IgD-negative memory B cell (primary cell): ENCODE data around the gene HOXB13. TPM values are rescaled to one million over a fixed set of nuclear protein-coding genes. Genes with fewer than 3 reads are reported as not detected.

ENCODE experiments used
- H3K27ac Mint-ChIP-seq, 3 donors: one replicate each; pipeline ENCODE4 v1.8.0; 2020 to 2022; ENCODE audit warnings: mild to moderate bottlenecking in 3 of 3, mixed read lengths in 3 of 3, moderate library complexity in 1 of 3
- H3K27me3 Mint-ChIP-seq: one replicate; pipeline ENCODE4 v1.8.0; 2021; ENCODE audit warnings: mixed read lengths
- H3K36me3 Mint-ChIP-seq: one replicate; pipeline ENCODE4 v1.8.0; 2020; ENCODE audit warnings: mild to moderate bottlenecking, mixed read lengths
- H3K4me1 Mint-ChIP-seq, 3 donors: one replicate each; pipeline ENCODE4 v1.8.0; 2020 to 2022; ENCODE audit warnings: mixed read lengths in 3 of 3, mild to moderate bottlenecking in 1 of 3
- H3K4me3 Mint-ChIP-seq, 4 donors: one replicate each; pipeline ENCODE4 v1.8.0; 2020 to 2022; ENCODE audit warnings: mild to moderate bottlenecking in 4 of 4, mixed read lengths in 4 of 4, moderate library complexity in 3 of 4
- H3K9me3 Mint-ChIP-seq, 3 donors: one replicate each; pipeline ENCODE4 v1.8.0; 2020 to 2021; ENCODE audit warnings: mixed read lengths in 3 of 3, mild to moderate bottlenecking in 1 of 3
- polyA plus RNA-seq: library from polyadenylated mRNA; unstranded; fragments of 300-500 nt; fragmentation: Illumina TruSeq; gene quantifications from one replicate; pipeline ENCODE4 v1.2.3, GENCODE V29; 2021

Gene HOXB13
- polyA plus RNA-seq = not detected

DNA sequence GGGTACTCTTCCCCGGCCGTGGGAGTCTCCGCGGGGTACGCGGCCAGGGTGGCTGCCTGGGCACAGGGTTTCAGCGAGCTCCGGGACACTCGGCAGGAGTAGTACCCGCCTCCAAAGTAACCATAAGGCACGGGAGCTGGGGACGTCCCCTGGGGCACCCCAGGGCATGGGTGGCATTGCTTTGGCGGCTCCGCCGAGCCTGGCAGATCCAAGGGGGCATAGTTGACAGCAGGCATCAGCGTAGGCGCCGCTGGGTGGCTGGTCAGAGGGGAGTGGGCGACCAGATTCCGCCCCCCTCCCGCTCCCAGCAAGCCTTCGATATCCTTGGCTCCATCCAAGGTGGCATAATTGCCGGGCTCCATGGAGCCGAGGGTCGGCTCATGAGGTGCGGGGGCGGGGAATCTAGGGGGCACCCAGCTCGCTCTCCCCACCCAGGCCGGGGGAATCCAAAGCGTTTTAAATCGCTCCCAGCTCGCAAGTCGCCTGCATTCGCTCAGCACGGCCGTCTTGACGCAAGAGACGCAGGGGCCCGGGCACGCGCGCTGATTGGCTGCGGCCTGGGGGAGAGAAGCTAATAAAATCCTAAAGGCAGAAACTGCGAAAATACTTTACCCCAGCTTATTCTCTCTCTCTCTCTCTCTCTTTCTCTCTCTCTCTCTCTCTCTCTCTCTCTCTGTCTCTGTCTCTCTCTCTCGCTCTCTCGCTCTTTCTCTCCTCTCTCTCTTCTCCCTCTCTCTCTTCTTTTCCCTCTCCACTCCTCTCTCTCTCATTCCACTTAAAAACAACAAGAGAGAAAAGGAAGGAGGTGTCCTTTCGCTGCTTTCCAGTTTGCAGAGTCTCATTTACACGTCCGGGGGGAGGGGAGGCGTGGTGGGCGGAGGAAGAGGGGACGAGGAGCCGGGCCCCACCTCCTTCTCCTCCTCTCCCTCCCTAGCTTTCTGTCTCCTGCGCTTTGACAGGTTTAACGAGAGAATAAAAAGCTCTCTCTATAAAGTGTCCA is at the start of gene HOXB13:
Gene HOXB13, minus strand, starts transcription at position 519 of the 1,000 bp plus-strand sequence. Its CDS starts 157 bp downstream, at position 362.
- Mint-ChIP-seq H3K9me3 (peaks cover 0 to 8% (median 0%) of the 10 kb centered on the region in 3 donors), H3K4me1 (peaks cover 14 to 24% (median 16%) of the 10 kb centered on the region in 3 donors), H3K27ac (peak within 1 kb of the TSS; percentile 36 to 92 (median 53)), H3K4me3 (peak within 1 kb of the TSS in 2 of 4 donors; percentile 55 to 63), H3K27me3 (peaks cover 80% of the 10 kb centered on the region), H3K36me3 (no peaks in the 10 kb centered on the region)

DNA sequence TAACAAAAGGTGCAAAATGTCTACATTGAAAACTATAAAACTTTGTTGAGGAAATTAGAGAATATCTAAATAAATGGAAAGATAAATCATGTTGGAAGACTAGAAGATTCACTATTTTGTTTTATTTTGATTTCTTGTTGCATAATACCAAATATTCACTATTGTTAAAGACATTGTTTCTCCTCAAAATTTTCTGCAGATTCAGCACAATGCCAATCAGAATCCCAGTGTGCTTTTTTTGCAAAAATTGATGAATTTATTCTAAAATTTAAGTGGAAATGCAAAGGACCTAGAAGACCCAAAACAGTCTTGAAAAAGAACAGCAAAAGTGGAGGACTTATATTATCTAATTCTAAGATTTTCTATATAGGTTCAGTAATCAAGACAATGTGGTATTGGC is 48.1 kb upstream of the HOXB13 start:
- H3K27ac Mint-ChIP-seq = no peak overlapping the region
- H3K9me3 Mint-ChIP-seq = peaks cover 0 to 2% (median 0%) of the 10 kb centered on the region in 3 donors
- peaks cover 2% of the 10 kb centered on the region for H3K36me3 Mint-ChIP-seq
- peaks cover 21% of the 10 kb centered on the region for H3K27me3 Mint-ChIP-seq
- H3K4me3 Mint-ChIP-seq = no peak overlapping the region
- H3K4me1 Mint-ChIP-seq = peaks cover 0 to 1% (median 0%) of the 10 kb centered on the region in 3 donors

DNA sequence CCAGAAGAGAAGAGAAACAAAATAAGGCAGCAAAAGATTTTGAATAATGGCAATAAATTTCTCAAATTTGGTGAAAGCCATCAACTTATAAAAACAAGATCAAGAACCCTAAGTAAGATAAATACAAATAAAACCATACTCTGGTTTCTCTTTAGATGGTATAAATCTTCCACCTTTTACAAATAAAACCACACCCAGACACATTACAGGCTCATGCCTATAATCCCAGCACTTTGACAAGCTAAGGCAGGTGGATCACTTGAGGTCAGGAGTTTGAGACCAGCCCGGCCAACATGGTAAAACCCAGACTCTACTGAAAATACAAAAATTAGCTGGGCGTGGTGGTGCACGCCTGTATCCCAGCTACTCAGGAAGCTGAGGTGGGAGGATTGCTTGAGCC is 44.7 kb upstream of the HOXB13 start:
- H3K4me3 Mint-ChIP-seq = no peak overlapping the region
- H3K27ac Mint-ChIP-seq = no peak overlapping the region
- peaks cover 32% of the 10 kb centered on the region for H3K27me3 Mint-ChIP-seq
- H3K4me1 Mint-ChIP-seq = peaks cover 0 to 1% (median 0%) of the 10 kb centered on the region in 3 donors
- peaks cover 3% of the 10 kb centered on the region for H3K36me3 Mint-ChIP-seq
- no peaks in the 10 kb centered on the region for H3K9me3 Mint-ChIP-seq

DNA sequence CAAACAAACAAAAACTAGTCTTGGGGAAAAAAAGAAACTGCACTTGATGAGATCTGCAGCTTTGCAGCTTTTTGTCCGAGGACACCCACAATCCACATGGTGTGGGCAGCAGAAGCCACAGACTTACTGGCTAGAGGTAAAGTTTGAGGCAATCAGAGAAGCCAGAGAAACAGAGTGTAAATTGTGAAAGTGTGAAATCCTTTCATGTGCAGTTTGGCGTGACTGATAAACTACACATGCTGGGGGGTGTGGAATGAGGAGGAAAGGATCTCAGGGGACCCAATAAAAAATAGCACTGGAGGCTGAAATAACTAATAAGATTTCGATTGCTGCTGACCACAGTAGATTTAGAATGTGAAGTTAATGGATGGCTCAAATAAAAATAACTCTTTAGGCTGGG is 42.4 kb upstream of the HOXB13 start:
- Mint-ChIP-seq H3K4me1 (peaks cover 0 to 1% (median 0%) of the 10 kb centered on the region in 3 donors), H3K4me3 (no peak overlapping the region), H3K27me3 (peaks cover 34% of the 10 kb centered on the region), H3K36me3 (peaks cover 3% of the 10 kb centered on the region), H3K9me3 (no peaks in the 10 kb centered on the region), H3K27ac (no peak overlapping the region)

DNA sequence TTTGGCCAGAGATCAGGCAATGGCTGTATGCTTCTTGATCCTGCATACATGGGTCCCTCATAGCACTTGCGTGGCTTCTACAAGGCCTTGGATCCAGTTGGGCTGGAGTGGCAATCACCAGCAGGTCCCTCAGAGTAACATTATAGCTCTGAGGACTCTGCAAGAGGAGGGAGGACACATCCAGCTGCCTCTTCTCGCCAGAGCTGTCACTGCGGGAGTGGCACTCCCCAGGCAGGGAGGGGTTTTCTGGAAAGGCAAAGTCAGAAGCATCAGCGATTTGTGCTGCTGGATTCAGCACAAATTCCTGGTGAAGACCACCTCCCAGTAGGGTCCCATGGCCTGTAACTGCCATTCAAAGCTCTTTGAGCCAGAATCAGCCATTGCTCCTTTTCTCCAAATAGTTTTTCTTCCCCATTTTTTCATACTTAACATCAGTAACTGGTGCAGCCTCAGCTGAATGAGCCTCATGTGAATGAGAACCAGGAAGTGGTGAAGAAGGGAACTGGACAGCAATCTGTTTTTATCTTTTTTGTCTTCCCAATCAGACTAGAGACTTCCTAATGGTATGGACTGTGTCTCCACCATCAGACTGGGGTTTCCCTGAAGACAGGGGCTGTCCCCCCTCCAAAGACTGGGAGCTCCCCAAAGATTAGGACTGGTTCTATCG is 40.6 kb upstream of the HOXB13 start:
- Mint-ChIP-seq H3K4me3 (no peak overlapping the region), H3K27me3 (peaks cover 32% of the 10 kb centered on the region), H3K36me3 (peaks cover 1% of the 10 kb centered on the region), H3K9me3 (no peaks in the 10 kb centered on the region), H3K27ac (no peak overlapping the region), H3K4me1 (peaks cover 0 to 1% (median 0%) of the 10 kb centered on the region in 3 donors)

DNA sequence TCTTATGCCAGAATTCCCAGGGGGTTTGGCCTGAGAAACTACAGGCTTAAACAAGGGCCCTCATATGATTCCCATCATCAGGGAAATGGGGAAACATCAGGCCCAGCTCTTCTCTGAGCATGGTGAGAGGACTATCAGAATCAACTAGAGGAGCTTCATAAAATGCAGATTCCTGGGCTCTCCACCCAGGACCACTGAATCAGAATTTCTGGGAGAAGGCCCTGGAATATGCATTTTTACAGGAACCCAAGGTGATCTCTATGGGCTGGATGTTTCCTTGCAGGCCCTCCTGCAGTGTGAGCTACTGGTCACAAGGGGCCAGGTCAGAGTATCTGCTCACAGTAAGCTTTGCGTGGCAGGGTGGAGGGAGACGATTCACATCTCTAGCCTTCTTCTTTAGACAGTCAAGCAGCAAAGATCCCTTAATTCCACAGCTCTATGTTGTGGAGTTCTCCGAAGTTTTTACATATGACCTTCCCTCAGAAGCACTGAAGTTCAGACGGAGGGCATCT is 38.8 kb upstream of the HOXB13 start:
- H3K36me3 Mint-ChIP-seq = peaks cover 1% of the 10 kb centered on the region

DNA sequence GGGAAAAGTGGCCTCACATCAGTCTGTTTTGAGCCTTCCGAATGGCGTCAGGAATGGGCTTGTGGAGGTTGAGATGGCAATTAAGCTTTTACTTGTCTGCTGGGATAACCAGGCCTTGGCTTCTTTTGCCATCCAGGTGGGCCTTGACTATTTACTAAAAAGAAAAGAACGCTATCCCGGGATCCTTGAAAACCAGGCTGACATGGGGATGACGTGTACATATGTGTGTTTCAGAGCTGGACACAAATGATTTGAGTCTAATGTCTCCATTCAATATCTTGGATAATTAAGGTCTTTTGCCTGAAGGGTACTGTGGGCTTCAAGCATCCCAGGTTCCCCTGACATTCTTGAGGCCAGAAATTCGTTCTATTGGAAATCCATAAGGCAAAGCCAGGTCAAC is 32.6 kb upstream of the HOXB13 start:
- H3K4me3 Mint-ChIP-seq = no peak overlapping the region
- peaks cover 59% of the 10 kb centered on the region for H3K27me3 Mint-ChIP-seq
- H3K9me3 Mint-ChIP-seq = peaks cover 0 to 5% (median 0%) of the 10 kb centered on the region in 3 donors
- peaks cover 0 to 4% (median 0%) of the 10 kb centered on the region in 3 donors for H3K4me1 Mint-ChIP-seq
- no peak overlapping the region for H3K27ac Mint-ChIP-seq
- H3K36me3 Mint-ChIP-seq = no peaks in the 10 kb centered on the region

More for the DNA sequence above, 38.8 kb upstream of the HOXB13 start:
- H3K27me3 Mint-ChIP-seq = peaks cover 40% of the 10 kb centered on the region
- H3K4me1 Mint-ChIP-seq = no peaks in the 10 kb centered on the region
- H3K27ac Mint-ChIP-seq = no peak overlapping the region
- peaks cover 0 to 2% (median 0%) of the 10 kb centered on the region in 3 donors for H3K9me3 Mint-ChIP-seq
- H3K4me3 Mint-ChIP-seq = no peak overlapping the region

DNA sequence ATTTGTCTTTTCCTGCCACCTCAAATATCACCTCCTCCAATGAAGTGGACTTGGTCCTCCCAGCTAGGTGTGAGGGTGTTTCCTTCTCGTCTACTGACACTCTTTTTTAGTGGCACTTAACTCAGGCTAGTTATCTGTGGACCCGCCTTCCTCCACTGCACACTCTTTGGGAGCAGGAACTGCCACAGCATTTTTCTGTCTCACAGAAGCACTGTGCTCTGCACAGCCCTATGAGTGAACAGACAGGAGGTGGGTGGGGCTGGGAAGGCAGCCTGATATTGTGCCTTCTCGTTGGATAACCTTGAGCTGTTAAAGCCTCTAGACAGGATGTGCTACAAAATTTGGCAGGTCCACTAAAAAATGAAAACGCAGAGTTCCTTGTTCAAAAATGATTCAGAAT is 31.9 kb upstream of the HOXB13 start:
- H3K27ac Mint-ChIP-seq = no peak overlapping the region
- H3K36me3 Mint-ChIP-seq = no peaks in the 10 kb centered on the region
- H3K27me3 Mint-ChIP-seq = peaks cover 60% of the 10 kb centered on the region
- peaks cover 0 to 5% (median 0%) of the 10 kb centered on the region in 3 donors for H3K9me3 Mint-ChIP-seq
- peaks cover 0 to 4% (median 0%) of the 10 kb centered on the region in 3 donors for H3K4me1 Mint-ChIP-seq
- no peak overlapping the region for H3K4me3 Mint-ChIP-seq

DNA sequence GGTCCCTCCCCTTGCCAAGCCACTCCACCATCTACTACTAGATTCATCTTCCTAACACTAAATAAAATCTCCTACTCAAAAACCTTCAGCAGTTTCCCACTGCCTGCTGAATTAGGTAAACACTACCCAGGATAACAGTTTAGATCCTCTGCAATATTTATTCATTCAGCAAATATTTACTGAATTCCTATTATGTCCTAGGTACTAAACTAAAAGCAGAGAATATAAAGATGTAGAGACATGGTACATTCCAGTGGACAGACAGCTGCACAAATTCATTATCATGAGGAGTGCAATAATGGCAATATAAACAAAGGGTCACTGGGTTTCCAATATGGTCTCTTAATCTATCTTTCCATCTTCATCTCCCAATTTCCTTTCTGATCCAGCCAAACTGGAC is 30.7 kb upstream of the HOXB13 start:
- Mint-ChIP-seq H3K27ac (no peak overlapping the region), H3K4me3 (no peak overlapping the region), H3K27me3 (peaks cover 66% of the 10 kb centered on the region)

DNA sequence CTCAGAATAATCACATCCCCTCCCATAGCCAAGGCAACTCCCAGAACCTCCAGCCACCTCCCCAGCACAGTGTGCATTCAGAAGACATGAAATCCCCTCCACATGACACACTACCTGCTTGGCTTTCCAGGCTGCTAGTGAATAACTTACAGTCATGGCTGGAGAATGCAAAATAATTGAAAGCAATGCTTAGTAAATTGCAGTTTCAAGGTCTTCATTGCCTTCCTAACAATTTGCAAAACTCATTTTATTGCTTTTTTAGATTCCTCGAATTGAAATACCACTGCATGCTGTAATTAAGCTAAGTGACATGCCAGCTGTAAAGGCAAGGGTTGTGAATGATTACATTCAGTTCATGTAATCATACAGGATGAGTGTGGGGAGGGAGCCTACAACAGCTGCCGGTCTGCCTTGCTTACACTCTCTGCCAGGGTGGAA is 29.0 kb upstream of the HOXB13 start:
- Mint-ChIP-seq H3K4me1 (peaks cover 0 to 12% (median 12%) of the 10 kb centered on the region in 3 donors), H3K9me3 (peaks cover 0 to 5% (median 0%) of the 10 kb centered on the region in 3 donors), H3K27ac (peak overlapping the region in 1 of 3 donors; percentile 52), H3K4me3 (peak overlapping the region in 1 of 4 donors; percentile 17), H3K27me3 (peaks cover 70% of the 10 kb centered on the region), H3K36me3 (peaks cover 1% of the 10 kb centered on the region)

More for the DNA sequence above, 30.7 kb upstream of the HOXB13 start:
- peaks cover 1% of the 10 kb centered on the region for H3K36me3 Mint-ChIP-seq
- H3K4me1 Mint-ChIP-seq = peaks cover 0 to 4% (median 3%) of the 10 kb centered on the region in 3 donors
- H3K9me3 Mint-ChIP-seq = peaks cover 0 to 5% (median 0%) of the 10 kb centered on the region in 3 donors

DNA sequence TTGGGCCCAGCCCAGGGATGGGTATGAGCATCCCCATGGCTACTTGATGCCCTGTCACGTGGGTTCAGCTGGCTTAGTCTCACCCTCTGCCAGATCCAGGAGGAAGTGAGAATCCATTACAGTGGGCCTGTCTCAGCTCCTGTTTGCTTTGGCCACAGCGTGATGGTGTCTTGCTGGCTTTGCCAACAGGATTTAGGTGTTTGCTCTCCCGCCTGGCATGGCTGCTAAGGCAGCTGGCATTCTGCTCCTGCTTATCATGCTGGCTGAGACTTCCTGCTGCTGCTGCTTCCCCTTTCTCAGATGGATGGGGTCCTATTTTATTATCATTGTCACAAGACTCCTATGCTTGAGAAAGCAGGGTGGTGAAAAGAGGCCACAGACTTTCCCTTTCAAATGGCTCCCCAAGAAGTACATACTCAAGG is 28.3 kb upstream of the HOXB13 start:
- Mint-ChIP-seq H3K4me3 (peak overlapping the region in 1 of 4 donors; percentile 42), H3K27ac (peak overlapping the region in 1 of 3 donors; percentile 77), H3K36me3 (peaks cover 1% of the 10 kb centered on the region), H3K27me3 (peaks cover 69% of the 10 kb centered on the region), H3K9me3 (peaks cover 0 to 2% (median 0%) of the 10 kb centered on the region in 3 donors), H3K4me1 (peaks cover 0 to 14% (median 12%) of the 10 kb centered on the region in 3 donors)

DNA sequence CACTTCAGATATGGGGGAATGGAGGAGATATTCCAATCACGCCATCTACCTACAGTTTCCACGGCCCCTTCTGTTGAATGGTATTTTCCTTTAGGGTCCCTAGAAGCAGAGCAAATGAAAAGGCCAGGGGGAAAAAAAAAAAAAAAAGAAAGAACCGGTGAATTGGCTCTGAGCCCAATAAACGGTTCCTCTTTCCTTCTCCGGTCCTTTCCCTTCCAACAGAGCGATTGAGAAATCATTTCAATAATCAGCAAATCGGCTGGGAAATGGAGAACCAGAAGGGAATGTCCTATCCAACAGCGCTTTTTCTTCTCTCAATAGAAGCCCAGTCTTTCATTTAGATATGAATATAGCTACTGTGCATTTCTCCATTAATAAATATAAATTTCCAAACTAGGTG is 26.8 kb upstream of the HOXB13 start:
- Mint-ChIP-seq H3K4me3 (peak overlapping the region in 2 of 4 donors; percentile 44 to 66), H3K4me1 (peaks cover 0 to 16% (median 12%) of the 10 kb centered on the region in 3 donors), H3K27me3 (peaks cover 66% of the 10 kb centered on the region), H3K27ac (peak overlapping the region in 2 of 3 donors; percentile 26 to 67), H3K36me3 (peaks cover 1% of the 10 kb centered on the region), H3K9me3 (peaks cover 0 to 2% (median 0%) of the 10 kb centered on the region in 3 donors)

DNA sequence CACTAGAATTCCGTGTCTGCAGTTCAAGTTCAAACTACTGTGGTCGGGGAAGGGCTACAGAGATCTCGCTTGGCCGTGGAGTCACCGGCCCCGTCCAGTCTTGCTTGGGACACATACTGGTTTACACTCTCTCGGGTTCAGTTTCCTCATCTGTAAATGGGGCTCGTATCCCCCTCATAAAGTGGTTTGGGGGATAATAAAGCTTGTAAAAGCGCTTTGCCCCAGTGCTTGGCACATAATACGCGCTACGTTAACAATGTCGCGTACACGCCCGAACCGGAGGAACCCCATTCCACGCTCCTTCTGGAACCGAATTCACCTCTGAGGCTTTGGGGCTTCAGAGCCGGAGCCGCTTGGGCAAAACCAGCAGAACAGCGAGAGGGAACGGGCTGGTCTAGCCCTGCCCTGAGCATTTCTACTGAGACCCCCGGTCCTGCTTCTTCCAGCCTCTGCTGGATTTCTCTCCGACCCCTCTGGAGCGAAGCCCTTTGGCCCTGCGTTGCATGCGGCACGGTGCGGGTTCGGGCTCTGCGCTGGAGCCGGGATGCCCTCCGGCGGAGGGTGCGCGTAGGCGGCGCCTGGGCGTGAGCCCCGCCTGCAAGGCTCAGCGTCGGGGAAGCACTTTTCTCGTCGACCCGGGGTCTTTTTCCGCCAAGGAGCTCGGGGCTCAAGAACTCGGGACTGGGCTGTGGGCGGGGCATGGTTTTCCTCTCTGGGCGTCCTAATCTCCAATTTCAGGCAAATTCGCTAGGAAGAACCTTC is 26.1 kb upstream of the HOXB13 start:
- Mint-ChIP-seq H3K9me3 (peaks cover 0 to 2% (median 0%) of the 10 kb centered on the region in 3 donors), H3K4me1 (peaks cover 0 to 16% (median 12%) of the 10 kb centered on the region in 3 donors), H3K27ac (peak overlapping the region; percentile 31 to 76 (median 74)), H3K27me3 (peaks cover 65% of the 10 kb centered on the region), H3K36me3 (peaks cover 1% of the 10 kb centered on the region), H3K4me3 (peak overlapping the region in 2 of 4 donors; percentile 44 to 66)
